H9 (cell line): ENCODE results near the gene AGAP5. TPM values are rescaled to one million over a fixed set of nuclear protein-coding genes. Genes with fewer than 3 reads are reported as not detected.
A peak's percentile ranks its signal among the peaks of the same experiment; 100 is the strongest.

Experiments
- DNase-seq: peaks from one replicate; pipeline ENCODE4 v3.0.0-alpha.2; 2017
- H2AFZ ChIP-seq: one replicate; pipeline ENCODE4 v1.6.1; 2013; ENCODE audit warnings: mild to moderate bottlenecking, low read length, control low read depth, moderate library complexity
- H2AK5ac ChIP-seq: 2 replicates; pipeline ENCODE4 v1.6.1; 2013; ENCODE audit warnings: low read length, control low read depth, mixed read lengths; ENCODE audit not compliant: insufficient read length
- H2BK120ac ChIP-seq: one replicate; pipeline ENCODE4 v1.6.1; 2013; ENCODE audit warnings: low read depth, mild to moderate bottlenecking, low read length, control low read depth, inconsistent platforms; ENCODE audit not compliant: poor library complexity, severe bottlenecking
- H2BK12ac ChIP-seq: 2 replicates; pipeline ENCODE4 v1.6.1; 2013; ENCODE audit warnings: low read length, control low read depth, mixed read lengths, low read depth; ENCODE audit not compliant: insufficient read length
- H2BK15ac ChIP-seq: 2 replicates; pipeline ENCODE4 v1.6.1; 2013; ENCODE audit warnings: low read depth, low read length, control low read depth
- H2BK20ac ChIP-seq: one replicate; pipeline ENCODE4 v1.6.1; 2013; ENCODE audit warnings: low read depth, mild to moderate bottlenecking, low read length, control low read depth, inconsistent platforms; ENCODE audit not compliant: poor library complexity, severe bottlenecking
- H2BK5ac ChIP-seq: 2 replicates; pipeline ENCODE4 v1.6.1; 2013; ENCODE audit warnings: low read length, control low read depth, mixed read lengths; ENCODE audit not compliant: insufficient read length
- H3K14ac ChIP-seq: 2 replicates; pipeline ENCODE4 v1.6.1; 2013; ENCODE audit warnings: low read length, control low read depth; ENCODE audit not compliant: insufficient read depth
- H3K18ac ChIP-seq: 2 replicates; pipeline ENCODE4 v1.6.1; 2013; ENCODE audit warnings: low read depth, mild to moderate bottlenecking, mixed read lengths, low read length, control low read depth; ENCODE audit not compliant: insufficient read length
- H3K23ac ChIP-seq: 2 replicates; pipeline ENCODE4 v1.6.1; 2013; ENCODE audit warnings: low read length, control low read depth, mixed read lengths, low read depth; ENCODE audit not compliant: insufficient read length
- H3K23me2 ChIP-seq: 2 replicates; pipeline ENCODE4 v1.6.1; 2013; ENCODE audit warnings: low read depth, mild to moderate bottlenecking, mixed read lengths, low read length, control low read depth; ENCODE audit not compliant: insufficient read length, poor library complexity, severe bottlenecking
- H3K27ac ChIP-seq: 2 replicates; pipeline ENCODE4 v1.5.1; 2013; ENCODE audit warnings: low read length, control low read depth, mixed read lengths, low read depth; ENCODE audit not compliant: insufficient read length
- H3K27me3 ChIP-seq: 2 replicates; pipeline ENCODE4 v1.6.1; 2013; ENCODE audit warnings: low read length, control low read depth, inconsistent platforms; ENCODE audit not compliant: insufficient read depth
- H3K4ac ChIP-seq: 2 replicates; pipeline ENCODE4 v1.6.1; 2013; ENCODE audit warnings: low read depth, mild to moderate bottlenecking, control low read depth, inconsistent platforms, low read length, moderate library complexity
- H3K4me1 ChIP-seq: 2 replicates; pipeline ENCODE4 v1.6.1; 2013; ENCODE audit warnings: low read length, control low read depth, inconsistent platforms; ENCODE audit not compliant: insufficient read depth
- H3K4me2 ChIP-seq: 2 replicates; pipeline ENCODE4 v1.6.1; 2013; ENCODE audit warnings: low read length, control low read depth, mixed read lengths; ENCODE audit not compliant: insufficient read length, insufficient read depth
- H3K56ac ChIP-seq: 2 replicates; pipeline ENCODE4 v1.6.1; 2013; ENCODE audit warnings: low read depth, mild to moderate bottlenecking, mixed read lengths, low read length, control low read depth; ENCODE audit not compliant: insufficient read length
- H3K79me1 ChIP-seq: 2 replicates; pipeline ENCODE4 v1.6.1; 2013; ENCODE audit warnings: low read depth, mild to moderate bottlenecking, moderate library complexity, low read length, control low read depth, inconsistent platforms; ENCODE audit not compliant: insufficient read depth, poor library complexity, severe bottlenecking
- H3K79me2 ChIP-seq: 2 replicates; pipeline ENCODE4 v1.6.1; 2013; ENCODE audit warnings: low read length, control low read depth, inconsistent platforms; ENCODE audit not compliant: insufficient read depth
- H3K9ac ChIP-seq: 2 replicates; pipeline ENCODE4 v1.6.1; 2013; ENCODE audit warnings: low read length, control low read depth, mixed read lengths; ENCODE audit not compliant: insufficient read length; ENCODE audit errors: extremely low read depth
- H3K9me3 ChIP-seq: one replicate; pipeline ENCODE4 v1.6.1; 2013; ENCODE audit warnings: low read depth, low read length, inconsistent platforms; ENCODE audit not compliant: control insufficient read depth
- H3T11ph ChIP-seq: one replicate; pipeline ENCODE4 v1.6.1; 2013; ENCODE audit warnings: mild to moderate bottlenecking, low read length, control low read depth, inconsistent platforms
- H4K20me1 ChIP-seq: one replicate; pipeline ENCODE4 v1.6.1; 2013; ENCODE audit not compliant: control insufficient read depth, insufficient read length, insufficient read depth
- H4K5ac ChIP-seq: 2 replicates; pipeline ENCODE4 v1.6.1; 2013; ENCODE audit warnings: low read depth, mild to moderate bottlenecking, mixed read lengths, low read length, control low read depth; ENCODE audit not compliant: insufficient read length
- H4K8ac ChIP-seq: replicated peaks from 2 replicates; pipeline ENCODE4 v1.6.1; 2013; ENCODE audit warnings: low read length, control low read depth, mixed read lengths, low read depth; ENCODE audit not compliant: insufficient read length
- H4K91ac ChIP-seq: 2 replicates; pipeline ENCODE4 v1.6.1; 2013; ENCODE audit warnings: low read depth, mild to moderate bottlenecking, moderate library complexity, mixed read lengths, low read length, control low read depth; ENCODE audit not compliant: insufficient read length
- H3K27ac Mint-ChIP-seq, 3 experiments: 2 replicates in 2 of 3; 3 replicates in 1 of 3; pipeline ENCODE4 v1.8.0; 2020 to 2021; ENCODE audit warnings: mixed read lengths in 3 of 3, mild to moderate bottlenecking in 1 of 3, moderate library complexity in 1 of 3
- H3K27me3 Mint-ChIP-seq: 2 replicates; pipeline ENCODE4 v1.8.0; 2021; ENCODE audit warnings: low read depth, mild to moderate bottlenecking, moderate library complexity, mixed read lengths
- H3K36me3 Mint-ChIP-seq, 3 experiments: 2 replicates in 2 of 3; 3 replicates in 1 of 3; pipeline ENCODE4 v1.8.0; 2020 to 2021; ENCODE audit warnings: low read depth in 3 of 3, mixed read lengths in 3 of 3; ENCODE audit not compliant: insufficient read depth in 1 of 3
- H3K4me1 Mint-ChIP-seq, 2 experiments: 2 replicates each; pipeline ENCODE4 v1.8.0; 2020; ENCODE audit warnings: mixed read lengths in 2 of 2
- H3K4me3 Mint-ChIP-seq, 2 experiments: 2 replicates in 1 of 2; 3 replicates in 1 of 2; pipeline ENCODE4 v1.8.0; 2020 to 2021; ENCODE audit warnings: mild to moderate bottlenecking in 2 of 2, mixed read lengths in 2 of 2, moderate library complexity in 1 of 2
- H3K9me3 Mint-ChIP-seq, 2 experiments: 2 replicates in 1 of 2; 3 replicates in 1 of 2; pipeline ENCODE4 v1.8.0; 2020; ENCODE audit warnings: mild to moderate bottlenecking in 2 of 2, mixed read lengths in 2 of 2, moderate library complexity in 1 of 2
- CTCF ChIP-seq: fragments of 200-600 bp; sonication (generic); conservative IDR thresholded peaks from 3 replicates; pipeline ENCODE4 v1.8.0; 2021; ENCODE audit warnings: antibody characterized with exemption, mild to moderate bottlenecking
- WGBS: extraction: QIAGEN DNeasy Blood & Tissue Kit; methylation state at CpG from one replicate; pipeline ENCODE4 v1.1.7; 2013; ENCODE audit warnings: missing lambda C conversion rate, low lambda C conversion rate, mixed read lengths; ENCODE audit not compliant: insufficient read length; ENCODE audit errors: extremely low coverage; 5-methylcytosine and 5-hydroxymethylcytosine counted together
- total RNA-seq: library from RNA; stranded (reverse); gene quantifications from 2 replicates; pipeline ENCODE4 v1.2.1, GENCODE V29; 2021

Gene AGAP5
- total RNA-seq, 1 experiment from 2014 or later = 5.2 TPM

GRCh38 chr10:73734796-73735305 lies 36.9 kb upstream of the AGAP5 start:
- no peak for DNase-seq
- no peak overlapping the region for H3K23ac ChIP-seq
- WGBS = no CpG with 5 or more reads among the region's 5 CpGs

More at GRCh38 chr10:73734796-73735305, 36.9 kb upstream of the AGAP5 start:
- Mint-ChIP-seq H3K36me3 (peaks cover 5 to 18% (median 6%) of the 10 kb centered on the region in 3 experiments; a peak in 6 of 7 replicates), H3K4me3 (no peak overlapping the region), H3K27ac (0 out of 7 replicates have a peak overlapping the region, but pooled peaks of 1 of the 3 experiments have one; percentile 50), H3K27me3 (no peaks in the 10 kb centered on the region), H3K9me3 (no peaks in the 10 kb centered on the region), H3K4me1 (peaks cover 2 to 3% of the 10 kb centered on the region in 2 experiments; a peak in 2 of 4 replicates)
- no peaks in the 10 kb centered on the region for H4K20me1 ChIP-seq
- H3K4me2 ChIP-seq = no peak overlapping the region
- H3T11ph ChIP-seq = no peak overlapping the region
- no peaks in the 10 kb centered on the region for H3K27me3 ChIP-seq
- peaks cover 5% of the 10 kb centered on the region for H3K79me1 ChIP-seq
- H4K91ac ChIP-seq = no peak overlapping the region
- H4K5ac ChIP-seq = no peak overlapping the region
- no peaks in the 10 kb centered on the region for H3K23me2 ChIP-seq
- H4K8ac ChIP-seq = no peak overlapping the region
- H3K56ac ChIP-seq = no peak overlapping the region
- no peak overlapping the region for H3K14ac ChIP-seq
- no peak overlapping the region for H3K9ac ChIP-seq
- no peak overlapping the region; the same call in 1 of the 2 replicates for H3K4ac ChIP-seq
- no peaks in the 10 kb centered on the region for H3K4me1 ChIP-seq
- no peaks in the 10 kb centered on the region for H3K9me3 ChIP-seq
- H2AK5ac ChIP-seq = no peak overlapping the region
- H2BK120ac ChIP-seq = no peak overlapping the region
- TF ChIP-seq CTCF = no peak
- H3K18ac ChIP-seq = no peak overlapping the region
- no peak overlapping the region for H2BK20ac ChIP-seq
- no peak overlapping the region for H2BK5ac ChIP-seq
- H2BK12ac ChIP-seq = no peak overlapping the region
- H2BK15ac ChIP-seq = no peak overlapping the region
- no peaks in the 10 kb centered on the region for H3K79me2 ChIP-seq
- no peak overlapping the region for H3K27ac ChIP-seq
- no peak overlapping the region for H2AFZ ChIP-seq
